Naive thymus-derived CD4-positive, alpha-beta T cell (primary cell): ENCODE measurements around the gene ZNF850. TPM values are rescaled to one million over a fixed set of nuclear protein-coding genes. Genes with fewer than 3 reads are reported as not detected.
"Not testable (repeated sequence)": the region's sequence is repeated elsewhere in the genome, so short reads cannot be mapped to it uniquely, and the experiment has no call there.

Experiments
- ATAC-seq: fragments of 150-1000 bp; cut with Tn5 transposase; 2 replicates; pipeline ENCODE4 v1.10.0; 2021; ENCODE audit warnings: mild to moderate bottlenecking, moderate library complexity
- CTCF ChIA-PET: fragments of 350-600 bp; sonication (Branson Sonifier 250); formaldehyde crosslinking; loops from one replicate; lab custom pipeline; 2021; ENCODE audit warnings: antibody characterized with exemption; lab: Charles Lee
- POLR2A ChIA-PET: fragments of 350-600 bp; sonication (Branson Sonifier 250); formaldehyde crosslinking; loops from one replicate; lab custom pipeline; 2021; ENCODE audit warnings: antibody characterized with exemption, inconsistent platforms; lab: Charles Lee
- DNase-seq, 9 donors: peaks; one replicate each; pipeline versions ENCODE4 v3.0.0 to v3.0.0-alpha.2; 2020 to 2022; ENCODE audit warnings: mixed read lengths in 1 of 9
- H3K27ac ChIP-seq: one replicate; pipeline ENCODE4 v1.7.0; 2013; ENCODE audit warnings: mild to moderate bottlenecking, low read depth, low read length, moderate library complexity
- H3K27me3 ChIP-seq, 2 donors: one replicate each; pipeline ENCODE4 v1.7.0; 2013; ENCODE audit warnings: low read length in 2 of 2, mild to moderate bottlenecking in 2 of 2, moderate library complexity in 2 of 2; ENCODE audit not compliant: control insufficient read depth in 2 of 2, insufficient read depth in 2 of 2
- H3K36me3 ChIP-seq, 3 experiments: 1 replicate in 2 of 3; 2 replicates in 1 of 3; pipeline ENCODE4 v1.7.0; 2013; ENCODE audit warnings: low read length in 3 of 3, mild to moderate bottlenecking in 3 of 3, moderate library complexity in 1 of 3; ENCODE audit not compliant: insufficient read depth in 3 of 3, control insufficient read depth in 2 of 3
- H3K4me1 ChIP-seq, 2 donors: one replicate each; pipeline ENCODE4 v1.7.0; 2013; ENCODE audit warnings: low read length in 2 of 2, mild to moderate bottlenecking in 2 of 2, moderate library complexity in 1 of 2; ENCODE audit not compliant: control insufficient read depth in 2 of 2, insufficient read depth in 2 of 2
- H3K4me3 ChIP-seq: 2 replicates; pipeline ENCODE4 v1.7.0; 2013; ENCODE audit warnings: mild to moderate bottlenecking, low read length
- H3K9me3 ChIP-seq, 3 experiments: 1 replicate in 2 of 3; 2 replicates in 1 of 3; pipeline ENCODE4 v1.7.0; 2013; ENCODE audit warnings: low read length in 3 of 3; ENCODE audit not compliant: control insufficient read depth in 2 of 3
- H3K27ac Mint-ChIP-seq, 9 donors: one replicate each; pipeline ENCODE4 v1.8.0; 2020 to 2022; ENCODE audit warnings: mixed read lengths in 9 of 9, mild to moderate bottlenecking in 8 of 9, moderate library complexity in 5 of 9, inconsistent platforms in 2 of 9
- H3K27me3 Mint-ChIP-seq, 5 donors: one replicate each; pipeline ENCODE4 v1.8.0; 2021 to 2022; ENCODE audit warnings: mixed read lengths in 5 of 5, mild to moderate bottlenecking in 1 of 5
- H3K36me3 Mint-ChIP-seq, 5 donors: one replicate each; pipeline ENCODE4 v1.8.0; 2020 to 2022; ENCODE audit warnings: mixed read lengths in 5 of 5, mild to moderate bottlenecking in 3 of 5, inconsistent platforms in 1 of 5
- H3K4me1 Mint-ChIP-seq, 7 donors: one replicate each; pipeline ENCODE4 v1.8.0; 2020 to 2022; ENCODE audit warnings: mixed read lengths in 7 of 7, mild to moderate bottlenecking in 3 of 7, inconsistent platforms in 1 of 7
- H3K4me3 Mint-ChIP-seq, 10 donors: one replicate each; pipeline ENCODE4 v1.8.0; 2020 to 2022; ENCODE audit warnings: mild to moderate bottlenecking in 10 of 10, mixed read lengths in 10 of 10, moderate library complexity in 6 of 10, inconsistent platforms in 2 of 10
- H3K9me3 Mint-ChIP-seq, 11 donors: one replicate each; pipeline ENCODE4 v1.8.0; 2020 to 2022; ENCODE audit warnings: mixed read lengths in 11 of 11, mild to moderate bottlenecking in 4 of 11, inconsistent platforms in 1 of 11, moderate library complexity in 1 of 11
- intact Hi-C, 2 donors: fragments of 100-400 bp; cut with micrococcal nuclease; formaldehyde crosslinking; loops; one replicate each; pipeline ENCODE4 v1.15.1; 2023
- polyA plus RNA-seq, 2 donors: library from polyadenylated mRNA; unstranded; fragments of 300-500 nt; fragmentation: Illumina TruSeq; gene quantifications; one replicate each; pipeline ENCODE4 v1.2.3, GENCODE V29; 2021
- total RNA-seq, 6 experiments: library from RNA in 5 of 6; stranded (reverse) in 5 of 6; gene quantifications; 1 replicate in 5 of 6; 2 replicates in 1 of 6; pipeline ENCODE4 v1.2.3 and lab custom pipeline; 2021 to 2026

The ZNF850 gene
- total and polyA plus RNA-seq, 7 experiments from 2014 or later = 0.46 to 4.8 (median 2.4) TPM

DNA sequence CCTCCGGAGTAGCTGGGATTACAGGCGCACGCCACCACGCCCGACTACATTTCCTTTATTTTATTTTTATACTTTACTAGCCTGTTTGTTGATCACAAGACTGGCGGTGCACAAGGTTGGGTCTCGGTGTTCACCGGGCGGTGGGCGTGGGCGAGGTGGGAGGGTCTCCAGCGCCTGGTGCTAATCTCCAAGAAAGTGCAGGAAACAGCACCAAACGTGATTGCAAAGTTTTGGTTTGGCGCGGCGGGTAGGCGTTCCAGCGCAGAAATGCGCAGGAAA lies 24.0 kb upstream of the ZNF850 start:
- intact Hi-C loops = loop anchor here (2.0 to 5.0 kb wide), 3 partner anchors 54 to 801 kb away; partner anchors contain the start of genes ZNF345 (in 1 of the 2), ZNF568 (in 1 of the 2) and ZNF829 (in 1 of the 2)
- CTCF ChIA-PET = no interaction called here
- H3K4me1 ChIP-seq = no peaks in the 10 kb centered on the region

DNA sequence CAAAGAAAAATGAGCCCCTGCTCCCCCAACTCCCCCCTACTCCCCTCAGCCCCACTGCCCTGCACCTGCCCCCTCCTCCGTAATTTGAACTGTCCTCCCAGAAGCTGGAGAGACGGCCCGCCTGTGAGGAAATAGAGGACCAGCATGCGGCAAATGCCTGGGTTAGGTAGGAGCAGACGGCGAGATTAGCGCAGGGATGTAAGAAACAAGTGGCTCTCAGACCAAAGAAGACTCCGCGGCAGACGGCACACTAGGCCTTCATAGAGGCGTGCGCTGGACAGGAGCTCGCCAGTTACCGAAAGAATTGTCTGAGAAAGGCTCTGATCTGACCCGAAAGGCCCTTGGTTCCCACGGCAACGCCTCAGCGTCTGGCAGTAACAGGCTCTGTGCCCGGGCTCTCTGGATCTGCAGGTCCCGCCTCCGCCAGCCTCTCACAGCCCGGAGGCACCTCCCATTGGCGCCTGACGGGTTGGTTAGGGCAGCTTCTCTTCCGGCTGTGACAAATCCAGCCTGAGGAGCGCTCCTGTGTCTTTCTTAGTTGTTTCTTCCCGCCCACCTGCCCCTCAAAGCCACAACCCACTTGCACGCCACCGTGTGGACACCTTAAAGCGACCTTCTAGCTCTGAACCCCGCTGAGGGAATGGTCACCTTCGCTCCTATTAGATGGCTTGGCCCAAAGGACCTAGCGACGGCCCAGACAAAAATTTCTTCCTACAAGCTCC lies 19.0 kb upstream of the ZNF850 start:
- H3K27me3 ChIP-seq, H3K4me1 ChIP-seq, DNase-seq, H3K36me3 ChIP-seq, H3K27ac Mint-ChIP-seq, H3K27ac ChIP-seq, H3K4me3 ChIP-seq, POLR2A ChIA-PET, intact Hi-C loops, H3K4me1 Mint-ChIP-seq: not testable (repeated sequence)
- Mint-ChIP-seq H3K36me3 (peaks cover 10 to 18% (median 15%) of the 10 kb centered on the region in 5 donors), H3K9me3 (peaks cover 9 to 84% (median 55%) of the 10 kb centered on the region in 11 donors), H3K4me3 (peak overlapping the region in 7 of 10 donors; percentile 0 to 56 (median 20)), H3K27me3 (peaks cover 0 to 10% (median 9%) of the 10 kb centered on the region in 5 donors)
- peak; percentile 82 for ATAC-seq
- peaks cover 0 to 77% (median 0%) of the 10 kb centered on the region in 3 experiments for H3K9me3 ChIP-seq
- CTCF ChIA-PET = interaction anchor here (0.6 kb wide), 1 partner anchor 228 kb away, joined by 3 read pairs; no protein-coding TSS in a partner anchor

More for the DNA sequence above, 24.0 kb upstream of the ZNF850 start:
- H3K9me3 Mint-ChIP-seq = peaks cover 10 to 89% (median 54%) of the 10 kb centered on the region in 11 donors
- peak overlapping the region; percentile 79 for H3K27ac ChIP-seq
- no peak for DNase-seq
- POLR2A ChIA-PET = interaction anchor here (0.7 to 1.3 kb wide), 6 partner anchors 24 to 268 kb away, joined by 3 to 4 read pairs (median 3); partner anchors contain the start of genes ZNF382, ZNF790 and ZNF850
- H3K4me3 Mint-ChIP-seq = peak overlapping the region; percentile 87 to 99 (median 98)
- peaks cover 25 to 37% (median 29%) of the 10 kb centered on the region in 5 donors for H3K36me3 Mint-ChIP-seq
- peak overlapping the region; percentile 100 for H3K4me3 ChIP-seq
- ATAC-seq = no peak
- H3K9me3 ChIP-seq = peaks cover 0 to 62% (median 4%) of the 10 kb centered on the region in 3 experiments
- peaks cover 0 to 10% (median 9%) of the 10 kb centered on the region in 5 donors for H3K27me3 Mint-ChIP-seq
- H3K4me1 Mint-ChIP-seq = peaks cover 0 to 28% (median 16%) of the 10 kb centered on the region in 7 donors
- H3K36me3 ChIP-seq = peaks cover 0 to 17% (median 0%) of the 10 kb centered on the region in 3 experiments
- H3K27me3 ChIP-seq = no peaks in the 10 kb centered on the region
- H3K27ac Mint-ChIP-seq = peak overlapping the region; percentile 87 to 100 (median 98)

DNA sequence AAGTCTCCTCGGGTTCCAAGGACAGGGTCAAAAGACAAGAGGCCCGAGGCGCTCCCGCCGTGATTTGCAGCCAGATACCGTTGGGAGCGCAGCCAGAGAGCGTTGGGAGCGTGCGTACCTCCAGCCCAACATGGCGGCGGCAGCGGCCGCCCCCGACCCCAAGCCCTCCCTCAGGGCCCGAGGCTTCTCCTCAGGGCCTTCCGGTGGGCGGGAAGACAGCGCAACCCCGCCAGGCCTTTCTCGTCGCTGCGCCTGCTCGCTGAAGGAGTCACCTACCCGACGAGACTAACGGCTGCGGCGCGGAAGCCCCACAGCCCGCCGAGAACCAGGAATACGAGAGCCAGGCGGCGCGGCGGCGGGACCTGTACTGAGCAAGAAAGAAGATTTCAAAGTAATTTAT lies 3.2 kb upstream of the ZNF850 start:
- peaks cover 0 to 21% (median 0%) of the 10 kb centered on the region in 3 experiments for H3K9me3 ChIP-seq
- no peaks in the 10 kb centered on the region for H3K36me3 ChIP-seq
- H3K4me3 ChIP-seq = no peak overlapping the region
- ChIA-PET POLR2A (no interaction called here), CTCF (no interaction called here)
- Mint-ChIP-seq H3K4me3 (no peak overlapping the region), H3K36me3 (peaks cover 4 to 23% (median 16%) of the 10 kb centered on the region in 5 donors), H3K4me1 (peaks cover 21 to 25% (median 23%) of the 10 kb centered on the region in 7 donors), H3K27ac (no peak overlapping the region), H3K9me3 (peaks cover 5 to 86% (median 38%) of the 10 kb centered on the region in 11 donors), H3K27me3 (no peaks in the 10 kb centered on the region)
- ATAC-seq (no peak), DNase-seq (no peak)
- H3K27me3 ChIP-seq = no peaks in the 10 kb centered on the region
- intact Hi-C loops = loop anchor here (10.0 kb wide), 3 partner anchors 539 to 879 kb away; partner anchors contain the start of genes ZFP30 (in 1 of the 2), ZNF540 (in 1 of the 2) and ZNF571 (in 1 of the 2)
- H3K4me1 ChIP-seq = peaks cover 12 to 15% of the 10 kb centered on the region in 2 donors
- H3K27ac ChIP-seq = no peak overlapping the region

DNA sequence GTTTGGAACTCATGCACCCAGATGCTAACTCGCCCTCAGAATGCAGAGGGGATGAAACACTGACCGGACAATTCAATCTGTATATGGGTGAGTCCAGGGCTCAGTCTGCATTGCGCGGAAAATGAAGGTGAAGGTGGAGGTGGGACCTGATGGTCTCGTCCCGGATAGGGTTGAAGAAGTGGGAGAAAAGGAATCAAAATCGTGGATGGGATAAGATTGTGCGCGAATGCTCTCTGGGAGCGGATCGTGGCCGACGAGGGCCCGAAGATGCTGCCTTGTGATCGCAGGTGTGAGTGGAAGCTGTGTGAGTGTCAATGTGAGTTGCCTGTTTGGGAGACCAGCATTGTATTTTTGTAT lies 594 bp upstream of the ZNF850 start:
- no peak for ATAC-seq
- H3K9me3 Mint-ChIP-seq = peaks cover 6 to 84% (median 30%) of the 10 kb centered on the region in 11 donors
- ChIA-PET CTCF (no interaction called here), POLR2A (interaction anchor here (0.6 to 1.7 kb wide), 9 partner anchors 24 to 822 kb away, joined by 3 to 8 read pairs (median 4); partner anchors contain the start of genes ZNF260, ZNF345, ZNF382 and ZNF540)
- no peaks in the 10 kb centered on the region for H3K27me3 Mint-ChIP-seq
- Histone ChIP-seq H3K4me1 (peaks cover 12 to 15% of the 10 kb centered on the region in 2 donors), H3K27ac (peak overlapping the region; percentile 87), H3K9me3 (peaks cover 0 to 8% (median 0%) of the 10 kb centered on the region in 3 experiments), H3K36me3 (no peaks in the 10 kb centered on the region), H3K4me3 (peak overlapping the region; percentile 97), H3K27me3 (no peaks in the 10 kb centered on the region)
- peaks cover 21 to 26% (median 24%) of the 10 kb centered on the region in 7 donors for H3K4me1 Mint-ChIP-seq
- H3K4me3 Mint-ChIP-seq = peak overlapping the region; percentile 88 to 98 (median 96)
- peak in 1 of 9 donors; percentile 2 for DNase-seq
- intact Hi-C loops = loop anchor here (1.0 to 10.0 kb wide), 21 partner anchors 65 to 882 kb away; partner anchors contain the start of genes CAPNS1 (in 2 of the 2), ZNF382 (in 2 of the 2), ZNF461 (in 2 of the 2) and ZNF568 (in 2 of the 2)
- H3K27ac Mint-ChIP-seq = peak overlapping the region; percentile 82 to 98 (median 92)
- peaks cover 7 to 34% (median 21%) of the 10 kb centered on the region in 5 donors for H3K36me3 Mint-ChIP-seq

DNA sequence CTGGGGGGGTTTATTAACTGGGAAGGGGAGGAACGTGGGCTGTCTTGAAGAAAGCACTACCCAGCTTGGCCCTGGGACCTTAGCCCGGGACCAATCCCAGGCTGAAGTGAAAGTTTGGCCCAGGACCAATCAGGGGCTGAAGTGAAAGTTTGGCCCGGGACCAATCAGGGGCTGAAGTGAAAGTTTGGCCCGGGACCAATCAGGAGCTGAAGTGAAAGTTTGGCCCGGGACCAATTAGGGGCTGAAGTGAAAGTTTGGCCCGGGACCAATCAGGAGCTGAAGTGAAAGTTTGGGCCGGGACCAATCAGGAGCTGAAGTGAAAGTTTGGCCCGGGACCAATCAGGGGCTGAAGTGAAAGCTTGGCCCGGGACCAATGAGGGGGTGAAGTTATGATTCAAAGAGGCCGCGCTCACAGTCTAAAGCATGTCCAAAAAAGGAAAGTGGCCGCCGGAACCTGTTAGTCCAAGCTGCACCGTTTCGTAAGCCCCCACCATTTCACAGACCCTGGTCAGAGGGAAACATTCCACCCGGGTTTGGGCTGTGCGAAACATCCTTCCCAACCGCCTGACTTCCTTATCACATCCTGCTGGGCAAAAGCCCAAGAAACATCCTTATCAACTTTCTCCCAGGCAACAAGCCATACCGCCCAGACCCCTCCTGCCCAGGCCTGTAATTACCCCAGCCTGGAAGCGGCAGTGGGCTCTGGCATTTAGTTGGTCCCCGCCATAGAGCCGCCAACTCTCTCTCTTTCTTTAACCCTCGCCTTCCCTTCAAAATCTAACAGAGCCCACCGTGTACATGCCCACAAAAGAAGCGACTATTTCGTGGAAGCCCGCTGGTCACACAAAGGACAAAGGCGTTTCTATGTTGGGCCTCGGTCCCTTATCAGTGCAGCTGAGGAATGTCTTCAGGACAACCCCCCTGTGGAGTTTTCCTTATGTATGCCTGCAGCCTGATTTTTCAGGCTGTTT lies 1.1 kb downstream of the ZNF850 start:
- no peak for ATAC-seq
- POLR2A ChIA-PET = interaction anchor here (0.6 to 0.9 kb wide), 4 partner anchors 17 to 735 kb away, joined by 3 to 6 read pairs (median 4); partner anchors contain the start of gene ZNF793
- peak overlapping the region; percentile 87 for H3K27ac ChIP-seq
- no peaks in the 10 kb centered on the region for H3K36me3 ChIP-seq
- no peaks in the 10 kb centered on the region for H3K27me3 ChIP-seq
- peak overlapping the region; percentile 88 to 98 (median 96) for H3K4me3 Mint-ChIP-seq
- peaks cover 6 to 75% (median 24%) of the 10 kb centered on the region in 11 donors for H3K9me3 Mint-ChIP-seq
- DNase-seq = peak in 3 of 9 donors; percentile 1 to 32 (median 2)
- peaks cover 0 to 12% (median 0%) of the 10 kb centered on the region in 3 experiments for H3K9me3 ChIP-seq
- H3K36me3 Mint-ChIP-seq = peaks cover 7 to 33% (median 18%) of the 10 kb centered on the region in 5 donors
- H3K4me1 Mint-ChIP-seq = peaks cover 21 to 26% (median 24%) of the 10 kb centered on the region in 7 donors
- H3K27ac Mint-ChIP-seq = peak overlapping the region in 8 of 9 donors; percentile 82 to 98 (median 92)
- H3K4me3 ChIP-seq = peak overlapping the region; percentile 97
- intact Hi-C loops = loop anchor here (1.0 to 10.0 kb wide), 29 partner anchors 26 to 883 kb away; partner anchors contain the start of genes CAPNS1 (in 2 of the 2), ZFP14 (in 2 of the 2), ZNF260 (in 2 of the 2) and ZNF382 (in 2 of the 2)
- H3K4me1 ChIP-seq = peaks cover 12 to 15% of the 10 kb centered on the region in 2 donors
- H3K27me3 Mint-ChIP-seq = no peaks in the 10 kb centered on the region
- CTCF ChIA-PET = no interaction called here
